Kidney capillary endothelial cell (primary cell): ENCODE measurements around the gene DIP2B.

ENCODE experiments used
- DNase-seq: peaks from one replicate; pipeline ENCODE4 v3.0.0-alpha.2; 2018; ENCODE audit warnings: low spot score

Gene DIP2B

GRCh38 chr12:50771409-50771808 lies 266.6 kb downstream of the DIP2B start:
- no peak for DNase-seq

- no peak for DNase-seq
Observed at GRCh38 chr12:50772470-50772869, 267.7 kb downstream of the DIP2B start.

- no peak for DNase-seq
Observed at GRCh38 chr12:50772877-50773276, 268.1 kb downstream of the DIP2B start.

- DNase-seq = no peak
Observed at GRCh38 chr12:50775251-50775650, 270.5 kb downstream of the DIP2B start.

- DNase-seq = no peak
Observed at GRCh38 chr12:50776749-50777728, 272.3 kb downstream of the DIP2B start.

GRCh38 chr12:50778663-50779590 lies 274.1 kb downstream of the DIP2B start:
- no peak for DNase-seq

- DNase-seq = no peak
Observed at GRCh38 chr12:50780013-50780412, 275.2 kb downstream of the DIP2B start.

GRCh38 chr12:50784501-50784900 lies 279.7 kb downstream of the DIP2B start:
- DNase-seq = no peak

- DNase-seq = no peak
Observed at GRCh38 chr12:50785406-50786001, 280.7 kb downstream of the DIP2B start.

- DNase-seq = peak; percentile 95
Observed at GRCh38 chr12:50786498-50787231, 281.9 kb downstream of the DIP2B start.

- DNase-seq = no peak
Observed at GRCh38 chr12:50787618-50788017, 282.8 kb downstream of the DIP2B start.

GRCh38 chr12:50788561-50788960 lies 283.8 kb downstream of the DIP2B start:
- no peak for DNase-seq

GRCh38 chr12:50790081-50790480 lies 285.3 kb downstream of the DIP2B start:
- DNase-seq = no peak
